KMS-11 (cell line): ENCODE data around the gene INTS4.

ENCODE experiments used
- H2AFZ ChIP-seq: fragments of 200-600 bp; sonication (generic); 2 replicates; pipeline ENCODE4 v1.6.1; 2016; ENCODE audit warnings: antibody characterized with exemption, mixed run types, low read depth
- H3K27ac ChIP-seq: fragments of 200-600 bp; sonication (generic); 2 replicates; pipeline ENCODE4 v1.6.1; 2016; ENCODE audit warnings: mild to moderate bottlenecking, mixed run types
- H3K27me3 ChIP-seq: fragments of 200-600 bp; sonication (generic); 2 replicates; pipeline ENCODE4 v1.6.1; 2017; ENCODE audit warnings: mild to moderate bottlenecking, low read depth, mixed run types, moderate library complexity; ENCODE audit not compliant: insufficient read depth
- H3K36me3 ChIP-seq: fragments of 200-600 bp; sonication (generic); 2 replicates; pipeline ENCODE4 v1.6.1; 2017; ENCODE audit warnings: mild to moderate bottlenecking, mixed run types; ENCODE audit not compliant: insufficient read depth
- H3K4me1 ChIP-seq: fragments of 200-600 bp; sonication (generic); 2 replicates; pipeline ENCODE4 v1.6.1; 2016; ENCODE audit warnings: mild to moderate bottlenecking, low read depth, mixed run types; ENCODE audit not compliant: poor library complexity, severe bottlenecking
- H3K4me2 ChIP-seq: fragments of 200-600 bp; sonication (generic); 2 replicates; pipeline ENCODE4 v1.7.0; 2016; ENCODE audit warnings: mild to moderate bottlenecking, mixed run types
- H3K4me3 ChIP-seq: fragments of 200-600 bp; sonication (generic); IDR thresholded peaks from 2 replicates; pipeline ENCODE4 v1.6.1; 2017; ENCODE audit warnings: low read depth, low read length, mixed read lengths; ENCODE audit not compliant: insufficient read depth
- H3K79me2 ChIP-seq: fragments of 200-600 bp; sonication (generic); 2 replicates; pipeline ENCODE4 v1.6.1; 2016; ENCODE audit warnings: low read depth, mixed run types; ENCODE audit not compliant: insufficient read depth
- H3K9ac ChIP-seq: fragments of 200-600 bp; sonication (generic); 2 replicates; pipeline ENCODE4 v1.6.1; 2016; ENCODE audit warnings: mild to moderate bottlenecking, mixed run types
- H4K20me1 ChIP-seq: fragments of 200-600 bp; sonication (generic); 2 replicates; pipeline ENCODE4 v1.6.1; 2016; ENCODE audit warnings: mild to moderate bottlenecking, mixed run types; ENCODE audit not compliant: insufficient read depth
- CTCF ChIP-seq: fragments of 200-600 bp; sonication (generic); conservative IDR thresholded peaks from 2 replicates; pipeline ENCODE4 v1.6.1; 2017; ENCODE audit warnings: low read depth, mild to moderate bottlenecking, antibody characterized with exemption, low read length, moderate library complexity, mixed read lengths

The INTS4 gene

GRCh38 chr11:77873345-77873744 lies 121.1 kb downstream of the INTS4 start:
- Histone ChIP-seq H2AFZ (no peak overlapping the region), H3K4me1 (peaks cover 7% of the 10 kb centered on the region), H4K20me1 (no peaks in the 10 kb centered on the region), H3K4me2 (no peak overlapping the region), H3K4me3 (no peak overlapping the region), H3K27me3 (no peaks in the 10 kb centered on the region), H3K27ac (no peak overlapping the region), H3K36me3 (no peaks in the 10 kb centered on the region), H3K79me2 (no peaks in the 10 kb centered on the region), H3K9ac (no peak overlapping the region)
- TF ChIP-seq CTCF = no peak

GRCh38 chr11:77871855-77872254 lies 122.6 kb downstream of the INTS4 start:
- Histone ChIP-seq H3K36me3 (no peaks in the 10 kb centered on the region), H3K79me2 (no peaks in the 10 kb centered on the region), H3K4me3 (no peak overlapping the region), H3K4me2 (no peak overlapping the region), H3K9ac (no peak overlapping the region), H3K27ac (no peak overlapping the region), H3K4me1 (no peaks in the 10 kb centered on the region), H4K20me1 (no peaks in the 10 kb centered on the region), H2AFZ (no peak overlapping the region), H3K27me3 (no peaks in the 10 kb centered on the region)
- TF ChIP-seq CTCF = no peak

GRCh38 chr11:77868744-77869143 lies 125.7 kb downstream of the INTS4 start:
- no peak for TF ChIP-seq CTCF

GRCh38 chr11:77866336-77866735 lies 128.1 kb downstream of the INTS4 start:
- Histone ChIP-seq H3K9ac (no peak overlapping the region), H3K36me3 (no peaks in the 10 kb centered on the region), H3K27me3 (no peaks in the 10 kb centered on the region), H4K20me1 (no peaks in the 10 kb centered on the region), H3K4me1 (no peaks in the 10 kb centered on the region), H3K4me2 (no peak overlapping the region), H3K79me2 (no peaks in the 10 kb centered on the region), H3K27ac (no peak overlapping the region), H3K4me3 (no peak overlapping the region), H2AFZ (no peak overlapping the region)
- TF ChIP-seq CTCF = no peak

More at GRCh38 chr11:77868744-77869143, 125.7 kb downstream of the INTS4 start:
- Histone ChIP-seq H2AFZ (no peak overlapping the region), H3K4me2 (no peak overlapping the region), H3K4me3 (no peak overlapping the region), H3K4me1 (no peaks in the 10 kb centered on the region), H3K79me2 (no peaks in the 10 kb centered on the region), H3K27me3 (no peaks in the 10 kb centered on the region), H4K20me1 (no peaks in the 10 kb centered on the region), H3K36me3 (no peaks in the 10 kb centered on the region), H3K27ac (no peak overlapping the region), H3K9ac (no peak overlapping the region)
